ENCODE data around the gene ALPL.

The ALPL gene

DNA sequence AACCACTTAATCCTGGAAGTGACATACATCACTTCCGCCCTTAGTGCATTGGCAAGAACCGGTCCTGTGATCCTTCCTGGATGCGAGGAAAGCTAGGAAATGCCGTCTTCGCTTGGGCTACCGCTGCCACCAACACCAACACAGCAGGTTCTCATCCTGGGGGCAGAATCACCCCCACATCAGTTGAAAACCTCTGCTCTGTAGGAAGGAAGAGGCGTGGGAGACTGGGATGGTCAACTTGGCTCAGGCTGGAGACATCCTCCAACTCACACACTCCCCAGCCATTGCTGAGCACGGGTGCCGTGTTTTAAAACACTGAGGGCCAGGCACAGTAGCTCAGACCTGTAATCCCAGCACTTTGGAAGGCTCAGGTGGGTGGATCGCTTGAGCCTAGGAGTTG, 74.9 kb downstream of the ALPL start:
- no peak for DNase-seq

DNA sequence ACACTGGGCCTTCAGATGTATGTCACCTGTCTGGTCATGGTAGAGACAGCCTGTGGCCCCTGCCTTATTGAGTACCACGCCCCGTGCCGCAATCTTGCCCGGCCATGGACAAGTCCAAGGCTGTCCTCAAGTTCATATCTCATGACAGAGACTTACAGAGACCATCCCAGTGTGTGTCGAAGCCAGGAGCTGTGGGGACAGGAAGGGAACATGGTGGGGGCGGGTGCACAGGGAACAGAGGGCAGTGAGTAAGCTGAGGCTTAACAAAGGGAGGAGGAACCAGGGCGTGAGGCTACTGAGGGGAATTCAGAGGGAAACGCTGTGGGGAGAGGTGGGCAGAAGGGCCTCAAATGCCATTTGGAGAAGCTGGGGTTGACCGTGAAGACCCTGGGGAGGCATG, 75.8 kb downstream of the ALPL start:
- DNase-seq: no peak

DNA sequence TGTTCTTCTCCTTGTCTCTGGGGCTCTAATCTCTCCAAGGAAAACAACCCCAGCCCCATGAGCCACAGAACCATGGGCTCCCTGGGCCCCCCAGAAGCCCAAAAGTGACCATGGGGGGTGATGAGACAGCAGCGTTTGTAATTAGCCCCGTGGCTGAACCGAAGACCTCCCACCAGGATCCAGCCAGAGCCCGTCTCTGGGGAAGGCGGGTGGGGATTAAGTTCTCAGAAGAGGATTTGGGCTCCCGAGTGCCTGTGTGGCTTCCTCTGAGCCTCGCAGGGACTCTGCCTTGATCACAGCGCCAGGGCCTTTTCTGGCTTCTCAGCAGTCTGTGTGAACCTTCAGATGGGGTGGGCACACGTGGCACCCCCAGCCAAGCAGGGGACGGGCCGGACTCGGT, 77.0 kb downstream of the ALPL start:
- DNase-seq: no peak

- no peak for DNase-seq
These were observed 77.8 kb downstream of the ALPL start for GRCh38 chr1:21586846-21587601.

- DNase-seq: no peak
These were observed 78.4 kb downstream of the ALPL start for GRCh38 chr1:21587602-21587953.

DNA sequence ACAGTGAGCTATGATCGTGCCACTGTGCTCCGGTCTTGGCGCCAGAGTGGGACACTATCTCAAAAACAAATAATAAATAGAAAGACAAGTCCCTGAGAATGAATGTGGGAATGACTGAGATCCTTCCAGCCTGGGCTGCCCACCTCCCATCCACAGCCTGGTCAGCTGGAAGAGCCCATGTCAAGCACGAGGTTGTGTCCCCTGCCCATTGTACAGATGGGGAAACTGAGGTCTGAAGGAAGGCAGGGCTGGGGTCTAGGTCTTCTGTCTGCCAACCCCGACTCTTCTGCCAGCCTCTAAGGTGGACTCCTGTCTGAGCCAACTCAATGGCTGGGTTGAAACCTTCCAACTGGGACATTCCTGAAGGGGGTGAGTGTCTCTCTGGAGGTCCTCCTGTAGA, 80.4 kb downstream of the ALPL start:
- DNase-seq: no peak

DNA sequence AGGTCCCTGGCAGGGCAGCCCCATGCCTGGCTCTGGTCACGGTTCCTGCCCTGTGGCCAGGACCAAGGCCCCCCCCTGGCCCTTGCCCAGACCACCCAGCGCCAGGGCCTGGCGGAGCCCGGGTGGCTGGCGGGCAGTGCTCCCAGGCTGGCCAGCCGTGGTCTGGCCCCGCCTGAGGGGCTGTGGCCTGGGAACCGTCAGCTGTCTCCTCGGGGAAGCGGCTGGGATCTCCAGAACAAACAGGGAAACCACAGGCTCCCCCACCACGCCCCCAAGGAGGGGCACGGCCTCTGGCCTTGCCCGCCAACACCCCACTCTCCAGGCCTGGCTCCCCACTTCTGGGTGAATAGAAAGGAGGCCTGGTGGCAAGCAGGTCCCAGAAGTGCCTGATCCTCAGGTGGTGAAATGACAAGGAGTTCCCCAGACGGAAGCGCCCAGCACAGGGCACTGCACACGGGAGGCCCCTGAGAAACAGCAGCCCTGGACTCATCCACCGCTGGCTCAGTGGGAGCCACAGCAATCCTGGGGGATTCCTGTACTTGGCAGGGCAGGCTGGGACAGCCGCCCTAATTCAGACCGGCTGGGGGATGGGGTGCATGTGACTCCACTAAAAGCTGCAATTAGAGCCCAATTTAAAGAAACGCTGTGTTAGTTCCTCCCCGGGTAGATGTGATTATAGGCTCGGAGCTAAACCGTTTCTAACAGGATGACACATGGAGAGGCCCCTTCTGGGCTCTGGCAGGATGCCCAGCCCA, 81.1 kb downstream of the ALPL start:
- DNase-seq: no peak

GRCh38 chr1:21590934-21591333, 81.7 kb downstream of the ALPL start:
- no peak for DNase-seq

- DNase-seq: no peak
These were observed 83.1 kb downstream of the ALPL start for GRCh38 chr1:21592086-21592865.

GRCh38 chr1:21593231-21593630, 84.0 kb downstream of the ALPL start:
- DNase-seq: no peak

DNA sequence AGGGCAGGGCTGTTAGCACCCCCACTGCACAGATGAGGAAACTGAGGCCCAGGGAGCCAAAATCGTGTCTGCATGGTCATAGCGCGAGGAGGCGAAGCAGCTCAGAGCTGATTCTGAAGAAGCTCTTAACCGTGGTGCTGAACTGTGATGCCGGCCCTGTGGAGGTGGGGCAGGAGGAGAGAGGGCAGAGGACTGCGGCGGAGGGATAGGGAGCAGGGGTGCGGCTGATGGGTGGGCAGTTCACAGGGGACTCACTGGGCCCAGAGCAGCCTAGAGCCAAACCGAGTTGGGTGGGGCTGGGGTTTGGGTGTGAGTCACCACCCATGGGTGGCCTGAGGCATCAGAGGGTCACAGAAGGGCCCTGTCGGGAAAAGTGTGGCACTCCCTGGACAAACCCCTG, 85.3 kb downstream of the ALPL start:
- DNase-seq: no peak

DNA sequence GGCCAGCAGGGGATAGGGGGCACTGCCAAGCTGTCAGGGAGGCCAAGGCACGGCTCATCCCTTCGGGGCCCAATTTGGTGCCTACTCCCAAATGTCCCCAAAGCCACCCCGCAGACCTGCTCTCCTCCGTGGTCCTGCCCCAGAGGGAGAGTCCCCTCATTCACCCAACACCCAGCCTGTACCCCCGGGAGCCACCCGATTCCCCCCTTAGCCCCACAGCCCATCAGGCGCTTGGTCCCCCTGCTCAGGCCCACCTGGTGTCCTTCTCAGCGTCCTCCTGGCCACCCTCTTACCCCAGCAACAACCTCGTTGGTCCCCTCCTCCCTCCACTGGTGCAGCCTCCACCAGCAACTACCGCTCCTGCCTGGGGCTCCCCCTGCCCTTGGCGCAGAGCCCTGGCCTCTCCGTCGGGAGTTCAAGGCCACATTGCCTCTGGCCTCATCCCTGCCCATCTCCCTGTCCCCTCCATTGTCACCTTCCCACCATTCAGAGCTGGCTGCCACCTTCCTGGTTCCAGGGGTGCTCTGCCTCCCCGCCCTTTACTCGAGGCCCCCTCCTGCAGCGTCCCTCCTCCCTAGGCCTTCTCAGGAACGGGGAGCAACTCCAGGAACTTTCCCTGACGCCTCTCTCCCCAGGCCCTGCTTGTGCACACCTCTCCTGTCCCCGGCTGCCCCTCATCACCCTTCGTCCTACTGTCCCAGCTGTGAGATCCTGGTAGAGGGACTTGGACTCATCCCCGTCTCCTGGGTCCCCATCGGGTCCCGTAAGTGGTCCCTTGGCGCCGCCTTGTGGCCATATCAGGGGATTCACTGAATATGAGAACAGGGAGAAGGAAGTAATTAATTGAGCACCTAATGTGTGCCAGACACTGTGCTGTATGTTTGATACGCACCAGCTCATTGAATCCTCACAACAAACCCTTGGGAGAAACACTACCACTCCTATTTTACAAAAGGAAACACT, 86.0 kb downstream of the ALPL start:
- peak; percentile 60 to 81 for DNase-seq

DNA sequence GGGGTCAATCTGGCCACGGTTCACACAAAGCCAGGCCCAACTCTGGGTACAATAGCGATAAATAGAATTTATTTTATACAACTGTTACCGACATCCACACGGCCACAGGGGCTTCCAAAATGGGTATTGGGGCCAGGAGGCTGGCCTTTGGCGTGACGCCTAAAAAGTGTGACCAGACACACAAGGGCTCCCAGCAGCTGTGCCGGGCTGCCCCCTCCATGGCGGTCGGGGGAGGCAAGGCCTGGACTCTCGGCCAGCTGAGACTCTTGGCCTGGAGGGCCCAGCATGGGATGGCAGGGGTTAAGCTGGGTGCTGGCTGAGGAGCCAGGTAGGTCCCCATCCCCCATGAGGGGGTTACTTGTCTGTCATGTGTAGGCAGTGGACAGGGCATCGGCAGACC, 87.0 kb downstream of the ALPL start:
- DNase-seq: no peak

GRCh38 chr1:21596628-21597027, 87.4 kb downstream of the ALPL start:
- DNase-seq: no peak

DNA sequence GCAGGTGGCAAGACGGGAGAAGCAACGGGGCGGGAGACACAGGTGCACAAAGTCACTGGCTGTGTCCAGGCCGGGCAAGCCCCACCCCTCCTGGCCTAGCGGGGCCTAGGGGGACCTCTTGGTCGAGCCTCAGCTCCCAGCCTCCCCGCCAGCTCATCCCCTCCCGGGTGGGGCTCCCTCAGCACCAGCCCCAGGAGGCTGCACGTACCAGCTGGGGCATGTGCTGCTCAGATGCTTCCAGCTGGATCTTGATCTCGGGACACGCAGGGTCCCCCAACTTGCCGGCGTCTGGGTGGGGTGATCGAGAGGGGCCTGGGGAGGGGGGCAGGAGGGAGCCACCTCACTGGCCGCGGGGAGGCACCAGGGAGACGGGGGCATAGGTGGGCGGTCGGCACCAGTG, 88.5 kb downstream of the ALPL start:
- no peak for DNase-seq

GRCh38 chr1:21598417-21598816, 89.2 kb downstream of the ALPL start:
- DNase-seq: no peak

- DNase-seq: no peak
These were observed 89.7 kb downstream of the ALPL start for GRCh38 chr1:21598904-21599303.

DNA sequence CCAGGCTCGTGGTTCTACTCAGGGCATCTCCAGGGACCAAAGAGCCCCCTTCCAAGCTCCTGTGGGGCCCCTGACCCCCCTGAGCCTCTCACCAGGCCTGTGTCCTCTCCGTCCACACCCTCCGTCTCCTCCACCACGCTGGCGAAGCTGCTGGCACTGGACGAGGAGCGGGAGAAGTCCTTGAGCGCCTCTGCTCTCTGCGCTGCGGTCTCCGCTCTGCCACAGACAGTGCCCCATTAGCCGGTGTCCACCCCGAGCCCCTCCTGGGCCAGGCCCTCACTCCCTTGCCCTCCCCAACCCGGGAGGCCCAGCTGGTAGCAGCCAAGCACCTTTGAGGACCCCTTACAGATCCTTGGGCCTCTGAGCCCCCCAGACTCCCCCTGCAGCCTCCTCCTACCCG, 90.2 kb downstream of the ALPL start:
- DNase-seq: no peak

DNA sequence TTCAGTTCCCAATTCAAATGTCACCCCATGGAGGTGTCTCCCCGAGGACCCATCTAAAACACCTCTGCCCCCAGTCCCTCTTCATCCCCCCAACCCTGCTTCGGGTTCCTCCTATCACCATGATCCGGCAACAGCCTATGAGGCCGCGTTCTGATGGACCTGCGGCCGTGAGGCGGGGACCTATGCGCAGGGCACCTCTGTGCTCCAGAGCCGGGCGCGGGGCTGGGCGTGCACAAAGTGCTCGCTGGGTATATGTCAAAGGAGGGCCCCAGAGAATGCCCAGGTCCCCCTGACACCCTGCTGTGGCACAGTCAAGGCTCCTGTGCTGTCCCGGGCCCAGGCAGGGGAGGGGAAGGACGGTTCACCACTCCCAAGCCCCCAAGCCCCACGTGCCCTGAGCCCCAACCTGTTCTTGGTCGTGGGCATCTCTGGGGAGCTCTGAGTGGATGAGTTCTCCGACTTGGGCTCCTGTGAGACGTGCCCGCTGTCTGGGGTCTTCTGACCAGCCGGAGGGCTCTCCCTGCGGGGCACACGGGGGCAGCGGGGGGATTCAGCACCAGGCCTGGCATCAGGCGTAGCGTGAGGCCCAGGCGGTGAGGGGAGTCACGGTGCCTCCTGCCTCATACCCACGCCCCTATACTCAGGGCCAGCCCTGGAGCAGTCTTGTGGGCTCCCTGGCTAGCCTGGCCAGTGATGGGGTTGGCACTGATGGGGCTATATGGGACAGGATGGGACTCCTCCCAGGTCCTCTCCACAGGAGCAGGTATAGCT, 92.2 kb downstream of the ALPL start:
- no peak for DNase-seq

- no peak for DNase-seq
These were observed 94.2 kb downstream of the ALPL start for GRCh38 chr1:21603177-21604138.

All from stimulated activated CD4-positive, alpha-beta T cell treated with anti-CD3 and anti-CD28 coated beads, Interleukin-2, amount 100 ng/mL, for 24 hours (primary cell).